Caco-2 (cell line): ENCODE measurements around the gene DPYSL5. TPM values are rescaled to one million over a fixed set of nuclear protein-coding genes. Genes with fewer than 3 reads are reported as not detected.

ENCODE experiments used
- BruUV-seq: library from RNA; stranded (reverse); fragments of 400-500 nt; replicated peaks from 2 replicates; lab custom pipeline; 2021; lab: Mats Ljungman, UMichigan
- CTCF ChIA-PET: fragments of 300-600 bp; sonication (Branson Sonifier 250); formaldehyde crosslinking; loops from one replicate; lab custom pipeline; 2022; ENCODE audit warnings: antibody characterized with exemption; lab: Charles Lee
- POLR2A ChIA-PET: fragments of 300-600 bp; sonication (Branson Sonifier 250); formaldehyde crosslinking; loops from one replicate; lab custom pipeline; 2022; ENCODE audit warnings: antibody characterized with exemption; lab: Charles Lee
- DNase-seq, 2 experiments: peaks; one replicate each; pipeline versions ENCODE4 v3.0.0 to v3.0.0-alpha.2; 2020 to 2022
- H3K27me3 ChIP-seq: replicated peaks from 2 replicates; pipeline ENCODE4 v1.6.0; 2011; ENCODE audit warnings: low read length; ENCODE audit not compliant: control insufficient read depth, insufficient read depth
- H3K36me3 ChIP-seq: 2 replicates; pipeline ENCODE4 v1.5.1; 2011; ENCODE audit warnings: low read length; ENCODE audit not compliant: control insufficient read depth, insufficient read depth
- H3K4me1 ChIP-seq: fragments of 250-450 bp; sonication (Bioruptor Pico); 2 replicates; pipeline ENCODE4 v1.5.1; 2020; ENCODE audit warnings: mild to moderate bottlenecking
- H3K4me3 ChIP-seq: 2 replicates; pipeline ENCODE4 v1.5.1; 2011; ENCODE audit warnings: low read depth, mild to moderate bottlenecking, control low read depth, low read length
- H3K9me3 ChIP-seq: fragments of 250-450 bp; sonication (Bioruptor Pico); 2 replicates; pipeline ENCODE4 v1.5.1; 2020; ENCODE audit warnings: mild to moderate bottlenecking, moderate library complexity
- H3K27ac Mint-ChIP-seq: one replicate; pipeline ENCODE4 v1.8.0; 2022; ENCODE audit warnings: mixed read lengths; ENCODE audit not compliant: unreplicated experiment
- H3K27me3 Mint-ChIP-seq: one replicate; pipeline ENCODE4 v1.8.0; 2022; ENCODE audit warnings: mixed read lengths; ENCODE audit not compliant: insufficient read depth, unreplicated experiment
- H3K36me3 Mint-ChIP-seq: one replicate; pipeline ENCODE4 v1.8.0; 2022; ENCODE audit warnings: mild to moderate bottlenecking, mixed read lengths; ENCODE audit not compliant: insufficient read depth, unreplicated experiment
- H3K4me1 Mint-ChIP-seq: one replicate; pipeline ENCODE4 v1.8.0; 2022; ENCODE audit warnings: low read depth, mixed read lengths; ENCODE audit not compliant: unreplicated experiment
- H3K4me3 Mint-ChIP-seq: one replicate; pipeline ENCODE4 v1.8.0; 2022; ENCODE audit warnings: mild to moderate bottlenecking, moderate library complexity, mixed read lengths; ENCODE audit not compliant: unreplicated experiment
- H3K9me3 Mint-ChIP-seq: one replicate; pipeline ENCODE4 v1.8.0; 2022; ENCODE audit warnings: mixed read lengths; ENCODE audit not compliant: unreplicated experiment
- CTCF ChIP-seq, 2 experiments: fragments of 200-600 bp in 1 of 2; IDR thresholded peaks; 1 replicate in 1 of 2; 2 replicates in 1 of 2; pipeline versions ENCODE4 v1.5.1 to v1.8.0; 2011 to 2022; ENCODE audit warnings: antibody characterized with exemption in 1 of 2, control low read depth in 1 of 2, inconsistent platforms in 1 of 2, low read depth in 1 of 2, low read length in 1 of 2, mild to moderate bottlenecking in 1 of 2, moderate library complexity in 1 of 2; ENCODE audit not compliant: insufficient read depth in 1 of 2, severe bottlenecking in 1 of 2, unreplicated experiment in 1 of 2
- intact Hi-C: fragments of 100-400 bp; cut with micrococcal nuclease; formaldehyde crosslinking; loops from one replicate; pipeline ENCODE4 v1.10.0; 2022; ENCODE audit not compliant: unreplicated experiment
- total RNA-seq: library from RNA; stranded (reverse); gene quantifications from 2 replicates; pipeline ENCODE4 v1.2.3, GENCODE V29; 2022

DPYSL5 gene
- total RNA-seq, 1 experiment from 2014 or later: 2.4 TPM

GRCh38 chr2:26887151-26887550 is 39.2 kb downstream of the DPYSL5 start:
- no peak overlapping the region for H3K4me3 Mint-ChIP-seq

GRCh38 chr2:26889796-26890195 is 41.9 kb downstream of the DPYSL5 start:
- POLR2A ChIA-PET: no interaction called here
- Mint-ChIP-seq H3K4me3 (no peak overlapping the region), H3K36me3 (no peaks in the 10 kb centered on the region), H3K9me3 (peaks cover 9% of the 10 kb centered on the region), H3K27ac (no peak overlapping the region), H3K4me1 (no peaks in the 10 kb centered on the region), H3K27me3 (peaks cover 12% of the 10 kb centered on the region)
- Histone ChIP-seq H3K36me3 (no peaks in the 10 kb centered on the region), H3K4me1 (no peaks in the 10 kb centered on the region), H3K4me3 (no peak overlapping the region), H3K9me3 (peaks cover 3% of the 10 kb centered on the region), H3K27me3 (no peaks in the 10 kb centered on the region; the same call in 1 of the 2 replicates)
- CTCF ChIA-PET: interaction anchor here (0.8 kb wide), 1 partner anchor 33 kb away, joined by 3 read pairs; no protein-coding TSS in a partner anchor
- no peak for TF ChIP-seq CTCF (IDR thresholded peaks at IDR 0.05; ENCODE audit: insufficient read depth in 1 of 2, low read depth in 1 of 2, low read length in 1 of 2, severe bottlenecking in 1 of 2, unreplicated experiment in 1 of 2)
- BruUV-seq: no TSS peak
- DNase-seq: no peak
- intact Hi-C loops: no loop called here

More at GRCh38 chr2:26887151-26887550, 39.2 kb downstream of the DPYSL5 start:
- Histone ChIP-seq H3K4me3 (no peak overlapping the region), H3K27me3 (no peaks in the 10 kb centered on the region; the same call in 1 of the 2 replicates), H3K9me3 (no peaks in the 10 kb centered on the region), H3K4me1 (no peaks in the 10 kb centered on the region), H3K36me3 (no peaks in the 10 kb centered on the region)
- TF ChIP-seq CTCF (IDR thresholded peaks at IDR 0.05; ENCODE audit: insufficient read depth in 1 of 2, low read depth in 1 of 2, low read length in 1 of 2, severe bottlenecking in 1 of 2, unreplicated experiment in 1 of 2): no peak
- Mint-ChIP-seq H3K27me3 (peaks cover 16% of the 10 kb centered on the region), H3K9me3 (no peaks in the 10 kb centered on the region), H3K36me3 (no peaks in the 10 kb centered on the region), H3K27ac (no peak overlapping the region), H3K4me1 (no peaks in the 10 kb centered on the region)
- BruUV-seq: no TSS peak
- POLR2A ChIA-PET: interaction anchor here (0.5 kb wide), 1 partner anchor 628 kb away, joined by 6 read pairs; no protein-coding TSS in a partner anchor
- DNase-seq: no peak
- CTCF ChIA-PET: no interaction called here
- intact Hi-C loops: no loop called here

- Mint-ChIP-seq H3K9me3 (peaks cover 11% of the 10 kb centered on the region), H3K36me3 (no peaks in the 10 kb centered on the region), H3K27me3 (peaks cover 8% of the 10 kb centered on the region), H3K4me3 (no peak overlapping the region), H3K27ac (no peak overlapping the region), H3K4me1 (no peaks in the 10 kb centered on the region)
- CTCF ChIA-PET: interaction anchor here (0.8 kb wide), 1 partner anchor 32 kb away, joined by 3 read pairs; no protein-coding TSS in a partner anchor
- Histone ChIP-seq H3K4me3 (no peak overlapping the region), H3K36me3 (no peaks in the 10 kb centered on the region), H3K9me3 (peaks cover 10% of the 10 kb centered on the region), H3K4me1 (no peaks in the 10 kb centered on the region), H3K27me3 (no peaks in the 10 kb centered on the region; the same call in 1 of the 2 replicates)
- no TSS peak for BruUV-seq
- intact Hi-C loops: no loop called here
- POLR2A ChIA-PET: no interaction called here
- TF ChIP-seq CTCF (IDR thresholded peaks at IDR 0.05; ENCODE audit: insufficient read depth in 1 of 2, low read depth in 1 of 2, low read length in 1 of 2, severe bottlenecking in 1 of 2, unreplicated experiment in 1 of 2): no peak
- no peak for DNase-seq
These were observed 42.5 kb downstream of the DPYSL5 start for GRCh38 chr2:26890341-26891000.
